PC-3 (cell line): ENCODE results near the gene SCPEP1. TPM values are rescaled to one million over a fixed set of nuclear protein-coding genes. Genes with fewer than 3 reads are reported as not detected.

Experiments used
- total RNA-seq: library from RNA; depleted of rRNA; stranded (reverse); fragments of >200 nt; gene quantifications from 2 replicates; pipeline ENCODE4 v1.2.3, GENCODE V29; 2014; rRNA removed

The SCPEP1 gene
- total RNA-seq, 1 experiment from 2014 or later = 73.3 TPM

Other genes with a start within 250 kb of the SCPEP1 start
- 2.3 and 4.4 TPM in 2 replicates for gene C17orf67, start 144.2 kb upstream of the SCPEP1 start, total RNA-seq
- gene DGKE, start 144.0 kb upstream of the SCPEP1 start, total RNA-seq = 8.4 and 12.4 TPM in 2 replicates
- 44.0 and 60.2 TPM in 2 replicates for gene TRIM25, start 64.1 kb upstream of the SCPEP1 start, total RNA-seq
- gene COIL, start 17.1 kb upstream of the SCPEP1 start, total RNA-seq = 22.3 and 22.9 TPM in 2 replicates
- 73.1 and 108 TPM in 2 replicates for gene AKAP1, start 107.1 kb downstream of the SCPEP1 start, total RNA-seq